ENCODE data around the gene HIF1A. TPM values are rescaled to one million over a fixed set of nuclear protein-coding genes. Genes with fewer than 3 reads are reported as not detected.

The HIF1A gene
- total and polyA plus RNA-seq, 2 of the 13 experiments (the other 11 are each of a cell fraction or from before 2014, with no cell fraction given), result 41.0 to 126 TPM

- TF ChIP-seq, protein P1, sequence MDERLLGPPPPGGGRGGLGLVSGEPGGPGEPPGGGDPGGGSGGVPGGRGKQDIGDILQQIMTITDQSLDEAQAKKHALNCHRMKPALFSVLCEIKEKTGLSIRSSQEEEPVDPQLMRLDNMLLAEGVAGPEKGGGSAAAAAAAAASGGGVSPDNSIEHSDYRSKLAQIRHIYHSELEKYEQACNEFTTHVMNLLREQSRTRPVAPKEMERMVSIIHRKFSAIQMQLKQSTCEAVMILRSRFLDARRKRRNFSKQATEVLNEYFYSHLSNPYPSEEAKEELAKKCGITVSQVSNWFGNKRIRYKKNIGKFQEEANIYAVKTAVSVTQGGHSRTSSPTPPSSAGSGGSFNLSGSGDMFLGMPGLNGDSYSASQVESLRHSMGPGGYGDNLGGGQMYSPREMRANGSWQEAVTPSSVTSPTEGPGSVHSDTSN (CRISPR knock-in tag; IDR thresholded peaks at IDR 0.05), result no peak
- TF ChIP-seq POGK (CRISPR knock-in tag; conservative IDR thresholded peaks at IDR 0.05) (no peak; the same call in 1 of the 2 replicates), ATF6 (CRISPR knock-in tag; conservative IDR thresholded peaks at IDR 0.05) (no peak), JARID2 (CRISPR knock-in tag; IDR thresholded peaks at IDR 0.05; ENCODE audit: insufficient replicate concordance) (no peak), ZNF446 (CRISPR knock-in tag; IDR thresholded peaks at IDR 0.05) (no peak), LBX2 (CRISPR knock-in tag; IDR thresholded peaks at IDR 0.05; ENCODE audit: borderline replicate concordance) (no peak), KMT2B (CRISPR knock-in tag; IDR thresholded peaks at IDR 0.05) (peak; percentile 72), TARDBP (CRISPR knock-in tag; IDR thresholded peaks at IDR 0.05) (no peak), GATAD2A (CRISPR knock-in tag; IDR thresholded peaks at IDR 0.05) (peak; percentile 62), HDAC1 (CRISPR knock-in tag; IDR thresholded peaks at IDR 0.05) (peak; percentile 66; the same call in 1 of the 2 replicates), GRHL1 (CRISPR knock-in tag; conservative IDR thresholded peaks at IDR 0.05) (no peak), RFX1 (IDR thresholded peaks at IDR 0.05) (no peak), NR1H2 (CRISPR knock-in tag; IDR thresholded peaks at IDR 0.05; ENCODE audit: borderline replicate concordance, low read depth) (no peak), ZNF775 (CRISPR knock-in tag; IDR thresholded peaks at IDR 0.05; ENCODE audit: borderline replicate concordance) (no peak), TFE3 (CRISPR knock-in tag; IDR thresholded peaks at IDR 0.05) (peak; percentile 35; the same call in 1 of the 2 replicates)
- TF ChIP-seq, protein P2, sequence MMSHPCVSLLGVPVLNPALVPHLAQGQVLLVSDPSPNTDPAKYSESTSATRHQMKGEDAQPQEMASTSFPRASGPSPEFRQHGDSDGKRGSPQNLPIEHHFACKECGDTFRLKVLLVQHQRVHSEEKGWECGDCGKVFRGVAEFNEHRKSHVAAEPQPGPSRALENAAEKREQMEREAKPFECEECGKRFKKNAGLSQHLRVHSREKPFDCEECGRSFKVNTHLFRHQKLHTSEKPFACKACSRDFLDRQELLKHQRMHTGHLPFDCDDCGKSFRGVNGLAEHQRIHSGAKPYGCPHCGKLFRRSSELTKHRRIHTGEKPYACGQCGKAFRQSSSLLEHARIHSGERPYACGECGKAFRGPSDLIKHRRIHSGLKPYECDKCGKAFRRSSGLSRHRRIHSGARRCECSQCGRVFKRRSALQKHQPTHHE (CRISPR knock-in tag; IDR thresholded peaks at IDR 0.05; ENCODE audit: borderline replicate concordance), result no peak
Measured at GRCh38 chr14:61761959-61762786, 66.9 kb downstream of the HIF1A start, which contains the start of gene SNAPC1 (continued).

All from HepG2 (cell line).